HG03045 (cell line): ENCODE results near the gene SLC25A45.
A peak's percentile ranks its signal among the peaks of the same experiment; 100 is the strongest.

Experiments used
- ATAC-seq: cut with Tn5 transposase; IDR thresholded peaks from one replicate; pipeline ENCODE4 v1.9.1; 2021; ENCODE audit warnings: mild to moderate bottlenecking, moderate library complexity; ENCODE audit not compliant: unreplicated experiment

SLC25A45 gene

GRCh38 chr11:65389294-65389980, 7.0 kb upstream of the SLC25A45 start:
- ATAC-seq: no peak

GRCh38 chr11:65388731-65389130, 6.3 kb upstream of the SLC25A45 start:
- no peak for ATAC-seq

- ATAC-seq: peak; percentile 39
These were observed 4.1 kb upstream of the SLC25A45 start, which contains the start of gene FRMD8 for GRCh38 chr11:65386307-65387140. TSS of gene FRMD8 (plus strand) at chr11:65386637. CDS start at chr11:65387037, 400 bp downstream.

GRCh38 chr11:65384301-65384889, 1.9 kb upstream of the SLC25A45 start:
- no peak for ATAC-seq

- no peak for ATAC-seq
These were observed 1.3 kb upstream of the SLC25A45 start for GRCh38 chr11:65383778-65384177.

GRCh38 chr11:65382804-65383368, 440 bp upstream of the SLC25A45 start:
- ATAC-seq: no peak

GRCh38 chr11:65381716-65382032, 772 bp downstream of the SLC25A45 start:
- ATAC-seq: peak; percentile 5

GRCh38 chr11:65380460-65381119, 1.9 kb downstream of the SLC25A45 start:
- ATAC-seq: no peak

GRCh38 chr11:65379698-65380459, 2.6 kb downstream of the SLC25A45 start:
- ATAC-seq: no peak

- ATAC-seq: no peak
These were observed 3.4 kb downstream of the SLC25A45 start for GRCh38 chr11:65378928-65379638.

- ATAC-seq: no peak
These were observed 4.1 kb downstream of the SLC25A45 start for GRCh38 chr11:65378208-65378927.

GRCh38 chr11:65377777-65378176, 4.7 kb downstream of the SLC25A45 start:
- no peak for ATAC-seq

GRCh38 chr11:65377036-65377435, 5.4 kb downstream of the SLC25A45 start:
- ATAC-seq: no peak

- ATAC-seq: no peak
These were observed 6.2 kb downstream of the SLC25A45 start for GRCh38 chr11:65376138-65376713.

GRCh38 chr11:65375012-65375411, 7.4 kb downstream of the SLC25A45 start:
- ATAC-seq: no peak

GRCh38 chr11:65373839-65374580, 8.4 kb downstream of the SLC25A45 start:
- ATAC-seq: no peak

- no peak for ATAC-seq
These were observed 11.8 kb downstream of the SLC25A45 start for GRCh38 chr11:65370659-65371049.

- ATAC-seq: no peak
These were observed 16.1 kb downstream of the SLC25A45 start for GRCh38 chr11:65366340-65366773.
